Dermis microvascular lymphatic vessel endothelial cell (primary cell): ENCODE data around the gene SMARCA5. TPM values are rescaled to one million over a fixed set of nuclear protein-coding genes. Genes with fewer than 3 reads are reported as not detected.
A peak's percentile ranks its signal among the peaks of the same experiment; 100 is the strongest.

Source experiments
- DNase-seq, 2 donors: peaks; one replicate each; pipeline versions ENCODE4 v3.0.0 to v3.0.0-alpha.2; 2010; ENCODE audit warnings: low read depth in 2 of 2
- total RNA-seq: library from RNA; depleted of rRNA; stranded (reverse); fragments of >200 nt; gene quantifications from 2 replicates; pipeline ENCODE4 v1.2.1, GENCODE V29; 2014

SMARCA5 gene
- total RNA-seq, 1 donor from 2014 or later: 49.8 TPM

DNA sequence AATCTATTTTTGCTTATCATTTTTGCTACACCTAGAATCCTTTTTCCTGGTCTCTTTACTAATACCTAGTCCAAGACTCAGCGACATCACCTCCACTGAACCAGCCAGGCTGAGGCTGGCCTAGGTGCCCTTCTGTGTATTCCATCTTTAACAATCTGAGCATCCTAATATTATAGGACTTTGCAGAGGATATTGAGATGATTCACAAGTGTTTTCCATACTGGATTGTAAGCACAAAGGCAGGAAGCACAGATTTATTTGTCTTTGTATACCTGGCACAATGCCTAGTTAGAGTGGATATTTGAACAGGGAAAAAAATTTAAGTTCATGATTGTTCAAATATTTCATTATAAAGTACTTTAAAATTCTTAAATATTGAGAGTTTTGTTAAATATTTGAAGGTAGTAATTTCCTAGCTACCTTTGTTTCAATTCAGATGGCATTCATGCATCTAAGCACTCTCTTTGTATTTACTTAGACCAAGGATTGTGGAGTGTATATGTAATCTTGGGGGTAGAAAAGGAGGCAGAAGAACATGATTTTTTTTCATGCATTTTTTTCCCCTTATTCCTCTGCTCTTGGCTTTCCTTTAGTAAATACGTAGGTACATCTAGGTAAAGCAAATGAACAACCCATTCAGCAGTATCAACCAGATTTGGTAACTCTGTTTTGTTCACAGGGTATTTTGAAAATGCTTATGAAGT, 18.4 kb downstream of the SMARCA5 start:
- DNase-seq: peak; percentile 76 to 86

DNA sequence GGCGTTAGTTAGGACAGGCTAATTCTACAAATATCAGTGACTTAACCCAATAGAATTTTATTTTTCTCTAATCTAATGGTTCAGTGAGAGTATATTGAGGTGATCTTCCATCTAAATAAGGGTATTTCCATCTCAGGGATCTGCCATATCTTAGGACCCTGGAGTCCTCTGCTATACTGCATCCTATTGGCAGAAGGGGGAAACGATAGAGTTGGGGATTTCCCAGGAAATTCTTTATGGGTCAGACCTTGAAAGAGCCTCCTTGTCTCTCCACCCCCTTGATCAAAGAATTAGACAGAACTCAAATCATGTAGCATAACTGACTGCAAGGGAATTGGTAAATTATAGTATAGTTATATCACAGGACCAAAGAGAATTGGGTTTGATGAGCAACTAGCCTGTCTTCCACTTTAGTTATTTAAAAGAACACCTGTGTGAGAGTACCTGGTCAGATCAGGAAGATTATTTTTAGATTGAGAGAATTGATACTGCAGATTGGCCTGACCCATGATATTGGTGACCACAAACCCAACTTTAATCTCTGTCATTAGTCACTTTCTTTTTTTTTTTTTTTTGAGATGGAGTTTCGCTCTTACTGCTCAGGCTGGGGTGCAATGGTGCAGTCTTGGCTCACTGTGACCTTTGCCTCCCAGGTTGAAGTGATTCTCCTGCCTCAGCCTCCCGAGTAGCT, 25.6 kb downstream of the SMARCA5 start:
- no peak for DNase-seq

DNA sequence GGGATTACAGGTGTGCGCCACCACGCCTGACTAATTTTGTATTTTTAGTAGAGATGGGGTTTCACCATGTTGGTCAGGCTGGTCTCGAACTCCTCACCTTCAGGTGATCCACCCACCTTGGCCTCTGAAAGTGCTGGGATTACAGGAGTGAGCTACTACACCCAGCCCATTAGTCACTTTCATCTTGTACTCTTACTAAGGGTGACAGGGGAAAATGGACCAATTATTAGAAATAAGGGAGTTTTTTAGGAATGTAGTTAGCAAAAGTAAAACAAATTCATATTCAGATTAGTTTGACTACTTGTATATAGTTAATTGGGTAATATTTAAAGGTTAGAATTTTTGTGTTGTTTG, 26.1 kb downstream of the SMARCA5 start:
- no peak for DNase-seq

DNA sequence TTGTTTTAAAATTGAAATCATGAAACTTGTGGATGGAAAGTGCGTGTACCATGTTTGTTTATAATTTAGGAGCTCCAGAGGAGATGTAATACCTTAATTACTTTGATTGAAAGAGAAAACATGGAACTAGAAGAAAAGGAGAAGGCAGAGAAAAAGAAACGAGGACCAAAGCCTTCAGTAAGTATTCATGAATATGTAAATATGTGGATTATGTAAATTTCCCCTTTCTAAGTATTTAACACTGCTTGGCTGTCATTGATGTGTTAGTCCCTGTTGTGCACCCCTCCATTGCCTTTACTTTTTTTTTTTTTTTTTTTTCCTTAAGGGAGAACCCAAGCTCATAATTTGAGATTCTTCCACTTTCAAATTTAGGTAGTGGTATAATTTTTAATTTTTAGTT, 36.4 kb downstream of the SMARCA5 start:
- DNase-seq: no peak

DNA sequence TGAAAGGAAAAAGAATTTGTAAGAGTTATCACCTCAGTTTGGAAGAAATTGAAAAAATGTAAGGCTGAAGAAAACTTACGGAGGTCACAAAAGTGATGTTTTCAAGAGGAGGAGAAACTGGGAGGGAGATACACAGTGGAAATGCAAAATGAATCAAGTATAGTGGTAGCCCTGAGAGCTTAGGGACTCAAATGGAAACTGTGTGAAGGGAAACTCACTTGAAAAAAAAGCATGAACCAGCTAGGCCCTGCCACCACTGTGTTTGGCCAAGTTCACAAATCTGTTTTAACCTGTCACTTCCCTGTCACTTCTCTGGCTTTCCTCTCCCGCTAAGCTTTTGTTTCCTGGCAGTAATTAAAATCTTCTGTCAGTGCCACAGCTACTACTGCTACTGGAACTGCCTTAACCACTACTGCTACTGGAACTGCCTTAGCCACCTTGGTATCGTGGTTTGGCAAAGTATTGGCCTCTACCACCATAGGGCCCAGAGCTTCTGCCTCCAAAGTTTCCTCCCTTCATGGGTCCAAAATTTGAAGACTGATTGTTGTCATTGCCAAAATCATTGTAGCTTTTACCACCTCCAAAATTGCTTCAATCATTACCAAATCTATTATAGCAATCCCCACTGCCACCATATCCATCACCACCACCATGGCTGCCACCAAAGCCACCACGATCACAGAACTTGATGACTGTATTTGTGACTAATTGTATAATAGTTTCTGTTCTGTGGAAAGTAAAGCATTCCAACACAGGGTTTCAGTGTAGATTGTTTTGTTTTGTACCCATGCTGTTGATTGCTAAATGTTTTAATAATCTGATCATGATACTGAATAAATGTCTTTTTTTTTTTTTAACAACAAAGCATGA, 41.5 kb downstream of the SMARCA5 start:
- no peak for DNase-seq

DNA sequence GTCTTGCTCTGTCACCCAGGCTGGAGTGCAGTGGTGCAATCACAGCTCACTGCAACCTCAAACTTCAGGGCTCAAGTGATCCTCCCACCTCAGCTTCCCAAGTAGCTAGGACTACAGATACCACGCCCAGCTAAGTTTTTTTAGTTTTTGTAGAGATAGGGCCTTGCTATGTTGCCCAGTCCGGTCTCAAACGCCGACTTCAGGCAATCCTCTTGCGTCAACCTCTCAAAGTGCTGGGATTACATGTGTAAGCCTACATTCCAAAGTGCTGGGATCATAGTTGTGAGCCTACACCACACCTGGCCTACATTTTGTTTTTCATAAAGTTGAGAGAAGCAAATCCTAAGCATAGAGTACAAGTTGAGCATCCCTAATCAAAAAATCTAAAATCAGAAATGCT, 42.2 kb downstream of the SMARCA5 start:
- DNase-seq: no peak

DNA sequence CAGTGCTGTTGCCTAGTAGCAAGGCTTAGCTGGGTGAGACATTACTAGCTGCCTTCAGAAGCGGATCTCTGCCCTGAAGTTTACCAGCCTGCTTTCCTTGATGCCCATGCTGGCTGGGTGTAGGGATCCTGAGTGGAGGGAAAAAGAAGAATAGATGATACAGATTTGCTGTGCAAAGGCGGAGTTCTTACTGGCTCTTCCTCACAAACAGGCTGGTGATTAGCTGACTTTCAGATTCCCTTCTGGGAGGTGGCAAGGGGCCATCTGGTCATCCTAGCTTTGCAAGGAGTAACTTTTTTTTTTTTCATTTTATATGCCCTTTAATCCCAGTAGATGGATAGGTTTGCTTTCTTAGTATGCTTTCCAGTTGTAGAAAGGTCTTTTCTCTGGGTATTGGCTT, 44.8 kb downstream of the SMARCA5 start:
- DNase-seq: no peak

DNA sequence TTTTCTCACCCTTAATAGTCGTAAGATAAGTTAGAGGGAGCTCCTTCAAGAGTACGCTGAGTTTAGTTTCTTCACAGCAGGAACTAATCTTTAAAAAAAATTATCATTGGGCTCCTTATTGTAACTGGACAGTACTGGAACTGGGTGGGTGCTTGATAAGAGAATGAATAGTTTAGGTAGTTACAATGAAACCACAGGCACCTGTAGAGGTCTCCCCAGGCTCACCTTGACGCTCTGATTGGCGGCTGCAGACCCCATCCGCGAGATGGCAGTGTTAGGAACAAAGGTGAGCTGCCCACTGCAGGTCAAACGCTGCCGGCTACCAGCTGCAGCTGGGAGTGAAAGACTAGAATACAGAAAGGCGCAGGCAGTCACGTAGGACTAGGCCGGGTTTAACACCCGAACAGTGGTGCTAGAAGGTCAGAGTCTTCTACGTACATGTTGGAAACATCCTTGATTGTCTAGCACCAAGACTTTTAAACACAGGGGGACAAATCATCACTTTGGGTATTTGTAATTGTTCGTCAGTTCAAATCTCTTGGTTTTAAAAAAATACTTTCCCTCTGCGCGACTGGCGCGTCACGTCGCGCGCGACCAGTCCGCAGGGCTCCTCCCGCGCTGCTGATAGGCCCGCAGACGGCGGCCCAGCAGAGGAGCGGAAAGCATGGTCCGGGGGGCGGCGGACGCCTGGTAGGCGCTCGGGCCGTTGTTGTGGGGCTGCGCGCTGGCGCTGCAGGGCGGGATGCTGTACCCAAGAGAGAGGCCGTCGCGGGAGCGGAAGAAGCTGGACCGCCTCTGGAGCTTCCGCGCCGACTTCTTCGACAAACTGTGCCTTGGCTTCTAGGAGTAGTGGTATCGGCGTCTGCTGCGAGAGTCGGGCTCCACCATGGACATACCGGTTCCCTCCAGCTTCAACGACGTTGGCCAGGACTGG, 45.6 kb downstream of the SMARCA5 start:
- peak; percentile 82 to 89 for DNase-seq

DNA sequence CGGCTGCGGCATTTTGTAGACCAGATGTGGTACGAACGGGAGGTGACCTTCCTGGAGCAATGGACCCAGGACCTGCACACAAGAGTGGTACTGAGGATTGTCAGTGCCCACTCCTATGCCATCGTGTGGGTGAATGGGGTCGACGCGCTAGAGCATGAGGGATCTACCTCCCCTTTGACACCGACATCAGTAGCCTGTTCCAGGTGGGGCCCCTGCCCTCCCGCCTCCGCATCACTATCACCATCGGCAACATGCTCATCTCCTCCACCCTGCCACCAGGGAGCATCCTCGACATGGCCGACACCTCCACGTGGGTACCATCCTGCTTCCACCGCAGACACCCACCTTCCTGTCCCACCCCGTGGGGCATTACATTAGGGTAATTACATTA, 46.2 kb downstream of the SMARCA5 start:
- DNase-seq: no peak

DNA sequence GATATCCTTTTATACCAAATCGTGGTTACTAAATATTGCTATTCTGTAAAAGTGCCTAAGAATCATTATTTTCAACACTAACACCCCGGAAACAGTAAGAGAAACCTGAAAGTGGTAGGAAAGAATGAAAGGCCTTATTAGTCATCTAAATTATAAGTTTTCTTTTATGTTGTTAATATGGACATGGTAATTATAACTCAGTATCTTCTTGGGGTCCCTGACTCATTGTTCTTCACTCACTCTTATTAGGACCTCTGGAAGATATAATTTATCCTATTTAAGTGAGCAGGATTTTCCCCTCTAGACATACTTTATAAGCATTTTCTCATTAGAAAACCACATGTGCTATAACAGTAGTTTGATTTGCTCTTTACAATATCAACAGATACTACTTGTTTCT, 51.0 kb downstream of the SMARCA5 start:
- DNase-seq: no peak

DNA sequence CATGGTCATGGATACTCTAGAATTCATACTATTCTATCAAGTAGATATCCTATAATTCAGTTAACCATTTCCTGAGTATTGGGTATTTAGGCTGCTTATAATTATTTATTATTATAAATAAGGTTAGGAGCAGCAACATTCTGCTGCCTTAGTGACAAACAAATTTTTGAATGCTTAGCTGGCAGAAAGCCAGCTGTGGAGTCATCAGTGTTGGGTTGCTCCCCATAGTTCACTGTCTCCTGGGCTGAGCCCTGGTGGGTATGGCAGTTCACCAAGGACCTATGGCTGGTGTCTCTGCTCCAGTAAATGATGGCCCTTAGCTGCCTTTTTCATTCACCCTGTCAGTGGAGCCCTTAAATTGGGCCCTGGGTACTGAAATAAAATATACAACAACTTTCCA, 61.8 kb downstream of the SMARCA5 start:
- peak in 1 of 2 donors; percentile 23 for DNase-seq

DNA sequence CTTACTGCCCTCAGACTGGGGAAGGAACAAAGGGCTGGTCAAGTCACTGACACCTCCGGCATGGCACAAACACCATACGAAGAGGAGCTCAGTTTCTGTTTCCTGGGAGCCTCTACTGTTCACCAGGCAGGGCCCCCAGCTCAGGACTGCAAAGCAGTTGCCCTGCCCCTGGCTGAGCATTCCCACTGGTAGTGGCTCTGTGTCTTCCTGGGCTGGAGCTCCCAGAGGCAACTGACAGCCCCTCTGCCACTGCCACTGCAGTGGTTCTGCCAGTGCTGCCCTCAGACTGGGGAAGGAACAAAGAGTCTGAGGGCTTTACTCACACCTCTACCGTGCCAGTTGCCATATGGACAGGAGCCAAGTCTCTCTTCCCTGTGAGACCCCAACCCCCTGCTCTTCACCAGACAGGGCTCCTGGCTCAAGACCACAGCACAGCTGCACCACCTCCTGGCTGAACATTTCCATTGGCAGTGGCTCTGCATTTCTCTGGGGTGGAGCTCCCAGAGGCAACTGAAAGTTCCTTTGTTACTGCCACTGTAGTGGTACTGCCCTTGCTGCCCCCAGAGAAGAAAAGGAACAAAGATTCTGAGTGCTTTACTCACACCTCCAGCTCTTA, 67.9 kb downstream of the SMARCA5 start:
- peak; percentile 42 to 68 for DNase-seq

DNA sequence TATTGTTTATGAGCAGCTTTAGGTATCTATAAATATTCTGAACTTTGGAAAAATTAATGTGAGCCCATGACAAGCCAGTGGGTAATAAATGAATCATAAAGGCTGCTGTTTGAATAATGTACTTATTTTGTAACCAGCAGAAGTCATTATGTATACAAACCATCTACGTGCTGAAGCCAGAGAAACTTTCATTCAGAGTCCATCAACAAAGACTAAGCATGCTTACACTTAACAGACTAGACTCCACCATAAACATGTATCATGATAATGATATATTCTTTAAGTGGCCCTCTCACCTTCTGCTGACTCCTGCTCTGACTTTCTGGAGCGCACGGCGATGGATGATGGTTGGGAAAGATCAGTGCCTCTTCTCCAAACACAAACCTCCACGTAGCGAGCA, 72.0 kb downstream of the SMARCA5 start:
- no peak for DNase-seq

DNA sequence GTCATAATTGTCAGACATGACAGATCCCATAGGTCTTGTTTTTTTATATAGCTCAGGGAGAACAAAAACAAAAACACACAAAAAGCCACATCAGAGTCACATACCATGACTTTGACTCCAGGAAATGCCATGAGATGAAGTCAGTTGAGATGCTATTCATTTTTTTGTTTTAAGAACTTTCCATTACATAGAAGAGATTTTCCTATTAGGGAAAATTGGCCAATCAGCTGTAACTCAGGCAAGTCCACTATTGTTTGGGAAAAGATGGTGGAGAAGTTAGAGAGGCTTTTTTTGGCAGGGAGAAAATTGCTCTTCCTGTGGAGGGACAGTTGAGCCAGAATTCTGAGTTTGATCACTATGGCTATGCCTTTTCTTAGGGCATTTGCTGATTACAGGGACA, 72.6 kb downstream of the SMARCA5 start:
- DNase-seq: peak; percentile 93 to 97

DNA sequence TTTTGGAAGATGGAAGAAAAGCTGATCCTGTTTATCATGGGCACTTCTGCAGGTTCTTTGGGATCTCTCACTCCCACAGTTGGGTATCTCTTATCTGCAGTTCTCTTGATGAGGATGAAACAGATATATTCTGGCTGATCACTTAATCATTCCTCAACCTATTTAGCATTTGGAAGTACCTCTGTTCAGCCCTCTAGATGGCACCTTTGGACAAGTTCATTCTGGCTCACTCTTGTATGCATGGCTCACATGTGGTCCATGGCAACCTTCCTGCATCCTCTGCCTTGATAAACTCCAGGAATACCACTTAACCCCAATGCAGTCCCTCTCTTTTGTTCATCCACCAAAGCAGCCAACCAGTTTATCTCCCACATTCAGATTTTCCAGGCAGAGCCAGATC, 74.2 kb downstream of the SMARCA5 start:
- DNase-seq: peak; percentile 68 to 69

DNA sequence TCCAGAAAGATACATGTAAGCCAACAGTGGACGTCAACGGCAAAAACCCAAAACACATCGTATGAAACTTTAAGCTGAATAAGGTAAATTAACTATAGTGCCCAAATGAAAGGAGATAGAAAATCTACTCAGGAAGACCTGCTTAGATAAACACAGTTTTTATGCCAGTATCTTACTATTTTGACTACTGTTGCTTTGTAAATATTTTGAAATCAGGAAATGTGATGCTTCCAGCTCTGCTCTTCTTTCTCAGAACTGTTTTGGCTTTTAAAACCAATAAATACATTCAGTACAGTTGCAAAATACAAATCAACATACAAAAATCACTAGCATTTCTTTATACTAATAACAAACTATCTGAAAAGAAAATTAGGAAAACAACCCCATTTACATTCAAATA, 83.8 kb downstream of the SMARCA5 start:
- DNase-seq: peak; percentile 32 to 72

DNA sequence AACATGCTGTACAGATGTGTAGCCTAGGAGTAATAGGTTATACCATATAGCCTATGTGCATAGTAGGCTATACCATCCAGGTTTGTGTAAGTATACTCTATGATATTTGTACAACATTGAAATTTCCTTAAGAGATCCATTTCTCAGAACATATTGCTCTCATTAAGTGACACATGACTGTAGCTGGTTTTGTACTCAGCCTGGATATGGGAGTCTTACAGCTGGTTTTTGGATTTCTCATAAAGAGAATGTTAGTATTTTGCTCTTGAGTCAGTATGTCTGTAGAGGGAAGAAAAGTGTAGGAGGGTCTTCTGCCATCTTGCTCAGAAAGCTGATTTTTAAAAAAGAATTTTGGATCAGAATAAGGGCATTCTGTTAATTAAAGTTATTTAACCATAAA, 85.3 kb downstream of the SMARCA5 start:
- no peak for DNase-seq

DNA sequence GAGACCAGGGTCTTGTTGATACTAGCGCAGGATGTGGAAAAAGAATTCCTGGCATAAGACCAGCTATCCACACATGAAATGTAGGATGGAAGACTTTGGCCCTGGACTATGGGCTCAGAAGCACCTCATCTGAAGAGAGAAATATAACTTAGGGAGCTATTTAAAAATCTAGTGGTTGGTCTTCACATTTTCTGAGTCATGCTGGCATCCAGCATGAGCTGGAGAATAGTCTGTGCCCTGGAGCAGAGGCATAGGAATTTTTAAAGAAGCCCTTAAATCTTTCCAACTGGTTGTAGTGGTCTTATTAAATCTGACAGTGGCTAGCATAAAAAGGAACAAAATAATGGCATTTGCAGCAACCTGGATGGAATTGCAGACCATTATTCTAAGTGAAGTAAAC, 86.3 kb downstream of the SMARCA5 start:
- DNase-seq: no peak

DNA sequence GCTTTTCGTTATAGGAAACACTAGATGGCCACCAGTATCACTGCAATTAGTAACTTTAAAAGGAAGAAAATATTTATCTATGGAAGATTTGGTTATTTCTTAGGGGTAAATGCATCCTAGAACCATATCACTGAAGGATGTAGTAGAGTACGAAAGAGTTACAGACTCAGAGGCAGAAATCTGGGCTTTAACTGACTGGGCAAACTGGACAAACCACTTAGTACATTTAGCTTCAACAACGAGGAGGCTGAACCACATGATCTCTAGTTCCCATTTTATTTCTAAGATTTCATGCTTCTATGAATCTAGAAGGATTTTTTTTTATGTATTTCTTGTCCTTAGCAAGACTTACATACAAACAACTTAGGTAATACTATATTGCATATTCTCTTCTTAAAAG, 93.0 kb downstream of the SMARCA5 start:
- DNase-seq: no peak
